Heart left ventricle (tissue), 16 donors: Measurements from ENCODE around the gene ZNHIT3. TPM values are rescaled to one million over a fixed set of nuclear protein-coding genes. Genes with fewer than 3 reads are reported as not detected.

Experiments
- ATAC-seq, 4 donors: fragments of 200-7000 bp; cut with Tn5 transposase; one replicate each; pipeline ENCODE4 v1.9.1; 2020 to 2022; ENCODE audit warnings: moderate library complexity in 4 of 4, mild to moderate bottlenecking in 3 of 4, moderate number of reproducible peaks in 1 of 4
- DNase-seq, 5 donors: peaks; one replicate each; pipeline ENCODE4 v3.0.0-alpha.2; 2020
- H3K27ac ChIP-seq, 12 donors: fragments of 200-600 bp; sonication (generic) in 4 of 12; one replicate each; pipeline versions ENCODE4 v1.5.0 to v1.8.0; 2016 to 2022; ENCODE audit warnings: mild to moderate bottlenecking in 2 of 12
- H3K27me3 ChIP-seq, 9 donors: fragments of 200-600 bp; sonication (generic) in 2 of 9; one replicate each; pipeline versions ENCODE4 v1.5.1 to v1.8.0; 2016 to 2022; ENCODE audit warnings: mild to moderate bottlenecking in 3 of 9
- H3K36me3 ChIP-seq, 9 donors: fragments of 200-600 bp; sonication (generic) in 2 of 9; one replicate each; pipeline versions ENCODE4 v1.5.0 to v1.8.0; 2018 to 2022; ENCODE audit warnings: mild to moderate bottlenecking in 2 of 9
- H3K4me1 ChIP-seq, 12 donors: fragments of 200-600 bp; sonication (generic) in 4 of 12; one replicate each; pipeline versions ENCODE4 v1.5.0 to v1.8.0; 2016 to 2022; ENCODE audit warnings: mild to moderate bottlenecking in 3 of 12
- H3K4me3 ChIP-seq, 12 donors: fragments of 200-600 bp; sonication (generic) in 4 of 12; one replicate each; pipeline versions ENCODE4 v1.5.0 to v1.8.0; 2017 to 2022; ENCODE audit warnings: mild to moderate bottlenecking in 9 of 12, moderate library complexity in 4 of 12
- H3K9me3 ChIP-seq, 12 donors: fragments of 200-600 bp; sonication (generic) in 4 of 12; one replicate each; pipeline versions ENCODE4 v1.5.0 to v1.8.0; 2016 to 2022; ENCODE audit warnings: mild to moderate bottlenecking in 1 of 12
- CTCF ChIP-seq, 12 donors: fragments of 200-600 bp; sonication (generic) in 4 of 12; IDR thresholded peaks; one replicate each; pipeline versions ENCODE4 v1.5.0 to v1.8.0; 2018 to 2022; ENCODE audit warnings: antibody characterized with exemption in 12 of 12, mild to moderate bottlenecking in 5 of 12
- POLR2A ChIP-seq, 2 donors: fragments of 450-650 bp; IDR thresholded peaks; one replicate each; pipeline ENCODE4 v1.6.1; 2017; ENCODE audit warnings: antibody characterized with exemption in 2 of 2, mild to moderate bottlenecking in 2 of 2, moderate library complexity in 2 of 2
- WGBS, 4 donors: extraction: QIAGEN DNeasy Blood & Tissue Kit in 2 of 4; methylation state at CpG; one replicate each; pipeline versions ENCODE4 v1.1.5 to v1.1.7; 2013 to 2018; 5-methylcytosine and 5-hydroxymethylcytosine counted together
- intact Hi-C, 10 donors: fragments of 100-400 bp; cut with DNase I; formaldehyde crosslinking; loops; one replicate each; pipeline versions ENCODE4 v1.11.1 to v1.14.2; 2022
- polyA plus RNA-seq, 2 donors: library from polyadenylated mRNA; stranded (reverse); fragments of 200-250 nt; gene quantifications; one replicate each; pipeline ENCODE4 v1.2.3, GENCODE V29; 2013
- total RNA-seq, 9 donors: library from RNA; depleted of rRNA in 2 of 9; stranded (reverse); fragments of >200 nt in 2 of 9; fragmentation: NEBNext Ultra II Directional in 3 of 9; extraction: Animal tissue kit (Norgen Biotek cat#: 25700) in 3 of 9; gene quantifications; one replicate each; pipeline versions ENCODE4 v1.1.0 to v1.2.4, GENCODE V29; 2016 to 2023
- donor health status: ischemic (EF 13 %, LVEDD 7.1; RV severe dilation, severe dysfunction).
- donor health status: healthy with polysubstance abuse.
- donor health status: DM: no; HTN: yes; CAD: no.
- donor health status: DM: no; HTN: no; CAD: no.
- donor health status: ischemic (EF 25% LVEDD 6.9; RV normal size, moderate dysfunction).
- donor health status: ischemic (EF 25% LVEDD 5.7; RV mildly dilated, moderate dysfunction).
- donor health status: healthy.
- donor health status: DM: yes; HTN: yes; CAD: no.
- donor health status: ischemic (EF 35%, LVEDD 5.7; RV mildly dilated, moderate dysfunction).
- donor health status: nonischemic (EF 11% LVEDD 7.7; RV severe dilation, severe dysfunction).
- donor health status: DM: yes; HTN: yes; CAD: no.
- donor health status: PGD.
- donor health status: ischemic (EF 29% LVEDD 5.4; RV normal size, mild dysfunction).
- donor health status: nonischemic (EF 23%, LVEDD 6.1; RV moderate dilation, normal function).

ZNHIT3 gene
- total and polyA plus RNA-seq, 11 donors, result 14.8 to 41.2 (median 23.1) TPM

- Histone ChIP-seq H3K4me3 (no peak overlapping the region), H3K27me3 (no peaks in the 10 kb centered on the region), H3K9me3 (no peaks in the 10 kb centered on the region), H3K4me1 (peaks cover 0 to 2% (median 0%) of the 10 kb centered on the region in 12 donors), H3K36me3 (peaks cover 0 to 79% (median 36%) of the 10 kb centered on the region in 9 donors), H3K27ac (no peak overlapping the region)
- intact Hi-C loops, result no loop called here
- WGBS, 4 donors, result 93 to 96% (median 96%) methylated on average over 9 of the region's 9 CpGs
- no peak for TF ChIP-seq POLR2A (IDR thresholded peaks at IDR 0.05)
- TF ChIP-seq CTCF (IDR thresholded peaks at IDR 0.05), result no peak
- DNase-seq (no peak), ATAC-seq (no peak)
Measured at GRCh38 chr17:36509272-36509985, 22.9 kb downstream of the ZNHIT3 start.

GRCh38 chr17:36510636-36511035, 24.2 kb downstream of the ZNHIT3 start:
- Histone ChIP-seq H3K27me3 (no peaks in the 10 kb centered on the region), H3K36me3 (peaks cover 0 to 75% (median 29%) of the 10 kb centered on the region in 9 donors), H3K4me1 (peaks cover 0 to 6% (median 0%) of the 10 kb centered on the region in 12 donors), H3K27ac (no peak overlapping the region), H3K9me3 (no peaks in the 10 kb centered on the region), H3K4me3 (no peak overlapping the region)
- no peak for ATAC-seq
- 83 to 94% (median 89%) methylated on average over 11 to 14 of the region's 14 CpGs for WGBS, 4 donors
- TF ChIP-seq POLR2A (IDR thresholded peaks at IDR 0.05), result no peak
- TF ChIP-seq CTCF (IDR thresholded peaks at IDR 0.05), result no peak
- intact Hi-C loops, result loop anchor here in 1 of 10 donors (10.0 kb wide), 1 partner anchor 844 kb away; no protein-coding TSS in a partner anchor
- DNase-seq, result no peak

GRCh38 chr17:36511216-36511615, 24.7 kb downstream of the ZNHIT3 start:
- Histone ChIP-seq H3K27me3 (no peaks in the 10 kb centered on the region), H3K27ac (no peak overlapping the region), H3K9me3 (no peaks in the 10 kb centered on the region), H3K4me3 (no peak overlapping the region), H3K36me3 (peaks cover 0 to 75% (median 26%) of the 10 kb centered on the region in 9 donors), H3K4me1 (peaks cover 0 to 7% (median 0%) of the 10 kb centered on the region in 12 donors)
- TF ChIP-seq POLR2A (IDR thresholded peaks at IDR 0.05) (no peak), CTCF (IDR thresholded peaks at IDR 0.05) (no peak)
- 88 to 96% (median 94%) methylated on average over 6 of the region's 6 CpGs for WGBS, 4 donors
- ATAC-seq (no peak), DNase-seq (no peak)
- intact Hi-C loops, result loop anchor here in 1 of 10 donors (10.0 kb wide), 1 partner anchor 844 kb away; no protein-coding TSS in a partner anchor

GRCh38 chr17:36512641-36513040, 26.2 kb downstream of the ZNHIT3 start:
- Histone ChIP-seq H3K36me3 (peaks cover 0 to 72% (median 16%) of the 10 kb centered on the region in 9 donors), H3K27me3 (no peaks in the 10 kb centered on the region), H3K27ac (no peak overlapping the region), H3K4me3 (no peak overlapping the region), H3K4me1 (peaks cover 0 to 7% (median 0%) of the 10 kb centered on the region in 12 donors), H3K9me3 (no peaks in the 10 kb centered on the region)
- ATAC-seq (no peak), DNase-seq (no peak)
- intact Hi-C loops, result loop anchor here in 1 of 10 donors (10.0 kb wide), 1 partner anchor 842 kb away; no protein-coding TSS in a partner anchor
- WGBS, 4 donors, result 73 to 81% (median 77%) methylated on average over 5 of the region's 5 CpGs
- no peak for TF ChIP-seq POLR2A (IDR thresholded peaks at IDR 0.05)
- no peak for TF ChIP-seq CTCF (IDR thresholded peaks at IDR 0.05)
